LNCaP clone FGC (cell line): ENCODE data around the gene OR5H15.
"Not testable (repeated sequence)": the region's sequence is repeated elsewhere in the genome, so short reads cannot be mapped to it uniquely, and the experiment has no call there.

Source experiments
- DNase-seq: peaks from one replicate; pipeline ENCODE4 v3.0.0-alpha.2; 2011; ENCODE audit warnings: low read depth
- H3K4me3 ChIP-seq: 2 replicates; pipeline ENCODE4 v1.5.1; 2011; ENCODE audit warnings: mild to moderate bottlenecking, low read depth, low read length, control low read depth
- TF ChIP-seq, protein P1 (sequence below): IDR thresholded peaks from 2 replicates; pipeline ENCODE4 v1.5.1; 2012; ENCODE audit warnings: mild to moderate bottlenecking; ENCODE audit not compliant: control insufficient read depth, insufficient read depth; ENCODE audit errors: extremely low read depth

The OR5H15 gene

GRCh38 chr3:98151241-98151640 is 15.3 kb upstream of the OR5H15 start:
- TF ChIP-seq, protein P1, sequence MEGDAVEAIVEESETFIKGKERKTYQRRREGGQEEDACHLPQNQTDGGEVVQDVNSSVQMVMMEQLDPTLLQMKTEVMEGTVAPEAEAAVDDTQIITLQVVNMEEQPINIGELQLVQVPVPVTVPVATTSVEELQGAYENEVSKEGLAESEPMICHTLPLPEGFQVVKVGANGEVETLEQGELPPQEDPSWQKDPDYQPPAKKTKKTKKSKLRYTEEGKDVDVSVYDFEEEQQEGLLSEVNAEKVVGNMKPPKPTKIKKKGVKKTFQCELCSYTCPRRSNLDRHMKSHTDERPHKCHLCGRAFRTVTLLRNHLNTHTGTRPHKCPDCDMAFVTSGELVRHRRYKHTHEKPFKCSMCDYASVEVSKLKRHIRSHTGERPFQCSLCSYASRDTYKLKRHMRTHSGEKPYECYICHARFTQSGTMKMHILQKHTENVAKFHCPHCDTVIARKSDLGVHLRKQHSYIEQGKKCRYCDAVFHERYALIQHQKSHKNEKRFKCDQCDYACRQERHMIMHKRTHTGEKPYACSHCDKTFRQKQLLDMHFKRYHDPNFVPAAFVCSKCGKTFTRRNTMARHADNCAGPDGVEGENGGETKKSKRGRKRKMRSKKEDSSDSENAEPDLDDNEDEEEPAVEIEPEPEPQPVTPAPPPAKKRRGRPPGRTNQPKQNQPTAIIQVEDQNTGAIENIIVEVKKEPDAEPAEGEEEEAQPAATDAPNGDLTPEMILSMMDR: no peak
- no peak overlapping the region for H3K4me3 ChIP-seq
- DNase-seq: no peak

- no peak for DNase-seq
- TF ChIP-seq, protein P1: no peak
- no peak overlapping the region for H3K4me3 ChIP-seq
Observed at GRCh38 chr3:98171071-98171470, 4.6 kb downstream of the OR5H15 start.

- DNase-seq: peak; percentile 7
- TF ChIP-seq, protein P1: no peak
- no peak overlapping the region for H3K4me3 ChIP-seq
Observed at GRCh38 chr3:98172621-98173020, 6.1 kb downstream of the OR5H15 start.

- TF ChIP-seq, protein P1: no peak
- DNase-seq: no peak
- H3K4me3 ChIP-seq: no peak overlapping the region
Observed at GRCh38 chr3:98180319-98180890, 13.9 kb downstream of the OR5H15 start.

DNA sequence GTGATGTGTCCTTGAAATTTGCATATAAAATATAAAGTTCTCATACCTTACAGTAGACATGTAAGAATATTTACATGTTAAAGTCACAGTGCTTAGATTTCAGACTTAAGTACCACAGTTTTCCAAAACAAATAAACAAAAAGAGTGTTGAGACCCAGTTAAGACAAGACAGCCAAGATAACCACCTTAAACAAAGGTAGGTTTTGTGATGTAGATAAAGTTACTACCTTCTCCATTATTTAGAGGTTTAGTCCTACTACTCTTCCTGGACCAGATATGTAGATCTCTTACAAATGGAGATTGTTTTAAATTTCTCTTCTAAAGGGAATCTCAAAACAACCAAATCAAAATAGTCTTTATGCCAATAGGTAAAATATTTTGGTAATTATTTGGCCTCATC is 15.7 kb downstream of the OR5H15 start:
- H3K4me3 ChIP-seq: no peak overlapping the region
- TF ChIP-seq, protein P1: no peak
- no peak for DNase-seq

DNA sequence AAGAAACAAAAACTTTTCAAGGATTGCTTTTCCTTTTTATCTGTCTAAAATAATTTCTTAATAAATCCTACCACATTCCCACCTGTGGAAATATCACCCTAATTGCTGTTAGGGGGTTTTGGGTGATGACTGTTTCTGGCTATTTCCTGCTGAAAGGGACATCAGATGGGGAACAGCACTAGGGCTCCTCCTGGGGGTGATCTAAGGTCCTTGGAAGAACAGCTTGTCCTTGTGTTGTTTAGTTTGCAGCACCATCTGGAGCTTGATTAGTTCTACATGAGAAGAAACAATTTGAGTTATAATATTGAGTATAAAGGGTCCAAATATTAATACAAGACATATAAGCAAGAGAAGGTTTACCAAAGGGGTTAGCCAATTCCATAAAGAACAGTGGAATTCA is 18.7 kb downstream of the OR5H15 start:
- no peak overlapping the region for H3K4me3 ChIP-seq
- TF ChIP-seq, protein P1: peak; percentile 80
- peak; percentile 27 for DNase-seq

GRCh38 chr3:98188545-98188944 is 22.0 kb downstream of the OR5H15 start:
- TF ChIP-seq, protein P1: peak; percentile 74
- DNase-seq: peak; percentile 23
- H3K4me3 ChIP-seq: no peak overlapping the region

- not testable (repeated sequence) for H3K4me3 ChIP-seq
Observed at GRCh38 chr3:98190911-98191310, 24.4 kb downstream of the OR5H15 start.

DNA sequence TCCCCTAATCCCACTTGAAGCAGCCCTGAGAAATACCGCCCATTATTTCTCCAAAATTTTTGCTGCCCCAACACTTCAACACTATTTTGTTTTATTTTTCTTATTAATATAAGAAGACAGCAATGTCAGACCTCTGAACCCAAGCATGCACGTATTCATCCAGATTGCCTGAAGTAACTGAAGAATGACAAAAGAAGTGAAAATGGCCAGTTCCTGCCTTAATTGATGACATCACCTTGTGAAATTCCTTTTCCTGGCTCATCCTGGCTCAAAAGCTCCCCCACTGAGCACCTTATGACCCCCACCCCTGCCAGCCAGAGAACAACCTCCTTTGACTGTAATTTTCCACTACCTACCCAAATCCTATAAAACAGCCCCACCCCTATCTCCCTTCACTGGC is 29.8 kb downstream of the OR5H15 start:
- not testable (repeated sequence) for H3K4me3 ChIP-seq, DNase-seq

More at GRCh38 chr3:98190911-98191310, 24.4 kb downstream of the OR5H15 start:
- DNase-seq: not testable (repeated sequence)
